ENCODE results near the gene VPS18. TPM values are rescaled to one million over a fixed set of nuclear protein-coding genes. Genes with fewer than 3 reads are reported as not detected.

Gene VPS18
- total and polyA plus RNA-seq, 7 donors = 8.1 to 20.5 (median 15.2) TPM

DNA sequence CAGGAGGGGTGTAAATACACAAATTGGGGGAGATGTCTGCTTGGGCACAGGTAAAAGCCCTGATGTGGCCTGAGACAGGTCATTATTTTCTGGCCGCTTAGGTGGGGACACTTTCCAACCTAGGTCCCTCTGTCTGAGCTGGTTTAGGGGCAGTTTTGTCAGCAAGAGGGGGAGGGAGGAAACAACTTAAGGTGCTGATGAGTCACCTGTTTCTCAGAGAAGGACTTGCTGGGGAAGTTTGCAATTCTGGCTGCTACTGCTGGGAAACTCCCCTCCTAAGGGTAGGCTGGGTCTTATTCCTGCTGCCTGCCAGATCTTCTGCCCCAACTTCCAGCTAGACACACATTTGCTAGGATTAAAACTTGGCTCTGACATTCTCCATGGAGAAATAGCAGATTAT, 15.5 kb upstream of the VPS18 start:
- H3K27ac ChIP-seq = no peak overlapping the region
- WGBS, 3 donors = 82 to 100% (median 94%) methylated on average over 1 of the region's 1 CpG
- intact Hi-C loops (cut with DNase I) = no loop called here
- no peaks in the 10 kb centered on the region for H3K9me3 ChIP-seq
- peaks cover 0 to 5% (median 0%) of the 10 kb centered on the region in 3 donors for H3K27me3 ChIP-seq (ENCODE audit: insufficient read depth in 3 of 3, low read length in 2 of 3)
- ATAC-seq (no peak), DNase-seq (no peak)
- H3K4me1 ChIP-seq = no peaks in the 10 kb centered on the region
- H3K36me3 ChIP-seq (ENCODE audit: insufficient read depth in 1 of 2, low read depth in 1 of 2) = no peaks in the 10 kb centered on the region
- H3K4me3 ChIP-seq = no peak overlapping the region
- TF ChIP-seq, protein P1, sequence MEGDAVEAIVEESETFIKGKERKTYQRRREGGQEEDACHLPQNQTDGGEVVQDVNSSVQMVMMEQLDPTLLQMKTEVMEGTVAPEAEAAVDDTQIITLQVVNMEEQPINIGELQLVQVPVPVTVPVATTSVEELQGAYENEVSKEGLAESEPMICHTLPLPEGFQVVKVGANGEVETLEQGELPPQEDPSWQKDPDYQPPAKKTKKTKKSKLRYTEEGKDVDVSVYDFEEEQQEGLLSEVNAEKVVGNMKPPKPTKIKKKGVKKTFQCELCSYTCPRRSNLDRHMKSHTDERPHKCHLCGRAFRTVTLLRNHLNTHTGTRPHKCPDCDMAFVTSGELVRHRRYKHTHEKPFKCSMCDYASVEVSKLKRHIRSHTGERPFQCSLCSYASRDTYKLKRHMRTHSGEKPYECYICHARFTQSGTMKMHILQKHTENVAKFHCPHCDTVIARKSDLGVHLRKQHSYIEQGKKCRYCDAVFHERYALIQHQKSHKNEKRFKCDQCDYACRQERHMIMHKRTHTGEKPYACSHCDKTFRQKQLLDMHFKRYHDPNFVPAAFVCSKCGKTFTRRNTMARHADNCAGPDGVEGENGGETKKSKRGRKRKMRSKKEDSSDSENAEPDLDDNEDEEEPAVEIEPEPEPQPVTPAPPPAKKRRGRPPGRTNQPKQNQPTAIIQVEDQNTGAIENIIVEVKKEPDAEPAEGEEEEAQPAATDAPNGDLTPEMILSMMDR (IDR thresholded peaks at IDR 0.05) = no peak

DNA sequence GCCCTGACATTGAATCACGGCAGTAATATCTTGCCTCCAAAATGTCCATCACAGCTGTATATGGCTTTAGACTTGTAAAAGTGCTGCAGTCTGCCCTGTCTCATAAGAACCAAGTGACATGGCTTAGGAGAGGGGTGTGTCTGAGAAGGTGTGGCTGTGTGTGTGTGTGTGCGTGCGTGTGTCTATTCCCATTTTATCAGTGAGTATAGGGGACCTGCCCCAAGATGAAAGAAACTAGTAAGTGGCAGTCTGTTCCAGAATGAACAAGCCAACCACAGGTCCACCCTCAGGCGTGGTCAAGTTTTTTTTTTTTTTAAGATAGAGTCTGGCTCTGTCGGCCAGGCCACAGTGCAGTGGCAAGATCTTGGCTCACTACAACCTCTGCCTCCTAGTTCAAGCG, 14.6 kb upstream of the VPS18 start:
- TF ChIP-seq, protein P1 (IDR thresholded peaks at IDR 0.05) = no peak
- DNase-seq (no peak), ATAC-seq (no peak)
- Histone ChIP-seq H3K27ac (no peak overlapping the region), H3K4me1 (no peaks in the 10 kb centered on the region), H3K4me3 (no peak overlapping the region), H3K27me3 (ENCODE audit: insufficient read depth in 3 of 3, low read length in 2 of 3) (no peaks in the 10 kb centered on the region), H3K36me3 (ENCODE audit: insufficient read depth in 1 of 2, low read depth in 1 of 2) (no peaks in the 10 kb centered on the region), H3K9me3 (no peaks in the 10 kb centered on the region)
- intact Hi-C loops (cut with DNase I) = no loop called here
- WGBS, 3 donors = 80 to 85% (median 84%) methylated on average over 6 of the region's 6 CpGs

DNA sequence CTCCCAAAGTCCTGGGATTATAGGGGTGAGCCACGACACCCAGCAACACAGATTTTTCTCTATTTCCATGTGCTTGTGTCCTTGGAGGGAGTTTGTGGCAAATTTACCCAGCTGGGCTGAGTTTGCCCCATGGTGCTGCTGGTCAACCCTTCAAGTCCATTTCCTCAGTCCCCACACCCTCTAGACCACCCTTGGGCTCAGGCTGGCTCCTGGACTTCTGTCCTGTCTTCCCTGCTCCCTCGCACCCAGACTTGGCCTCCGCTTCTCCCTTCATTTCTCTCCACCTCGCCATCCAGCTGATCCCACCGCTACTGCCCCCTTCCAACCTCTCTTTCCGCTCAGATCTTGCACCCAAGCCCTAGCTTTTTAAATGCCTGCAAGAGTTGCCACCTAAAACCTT, 12.9 kb upstream of the VPS18 start:
- Histone ChIP-seq H3K27ac (no peak overlapping the region), H3K9me3 (no peaks in the 10 kb centered on the region), H3K4me1 (no peaks in the 10 kb centered on the region), H3K27me3 (ENCODE audit: insufficient read depth in 3 of 3, low read length in 2 of 3) (no peaks in the 10 kb centered on the region), H3K36me3 (ENCODE audit: insufficient read depth in 1 of 2, low read depth in 1 of 2) (no peaks in the 10 kb centered on the region), H3K4me3 (no peak overlapping the region)
- 94 to 97% (median 96%) methylated on average over 6 of the region's 6 CpGs for WGBS, 3 donors
- intact Hi-C loops (cut with DNase I) = no loop called here
- ATAC-seq (no peak), DNase-seq (no peak)
- TF ChIP-seq, protein P1 (IDR thresholded peaks at IDR 0.05) = no peak

DNA sequence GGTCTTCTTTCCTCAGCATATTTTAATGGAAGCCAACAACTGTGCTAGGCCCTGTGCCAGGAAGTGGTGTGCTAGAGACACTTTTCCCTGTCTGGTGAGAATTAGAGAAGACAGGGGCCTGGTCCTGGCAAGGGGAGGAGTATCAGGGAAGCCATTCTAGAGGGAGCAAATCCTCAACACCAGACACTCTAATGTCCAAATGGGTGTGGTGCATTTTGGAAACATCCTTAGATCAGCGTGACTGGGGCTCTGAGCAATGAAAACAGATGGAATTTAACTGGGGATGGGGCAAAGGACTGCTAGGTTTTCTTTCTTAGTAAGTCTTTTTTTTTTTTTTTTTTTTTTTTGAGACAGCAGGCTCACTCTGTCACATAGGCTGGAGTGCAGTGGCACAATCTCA, 7.7 kb upstream of the VPS18 start:
- DNase-seq = no peak
- ATAC-seq = no peak
- intact Hi-C loops (cut with DNase I) = no loop called here
- WGBS, 3 donors = 37 to 58% (median 50%) methylated on average over 1 of the region's 1 CpG
- TF ChIP-seq, protein P1 (IDR thresholded peaks at IDR 0.05) = no peak
- H3K4me1 ChIP-seq = no peaks in the 10 kb centered on the region
- H3K4me3 ChIP-seq = no peak overlapping the region
- no peak overlapping the region for H3K27ac ChIP-seq
- H3K27me3 ChIP-seq (ENCODE audit: insufficient read depth in 3 of 3, low read length in 2 of 3) = no peaks in the 10 kb centered on the region
- no peaks in the 10 kb centered on the region for H3K9me3 ChIP-seq
- no peaks in the 10 kb centered on the region for H3K36me3 ChIP-seq (ENCODE audit: insufficient read depth in 1 of 2, low read depth in 1 of 2)

DNA sequence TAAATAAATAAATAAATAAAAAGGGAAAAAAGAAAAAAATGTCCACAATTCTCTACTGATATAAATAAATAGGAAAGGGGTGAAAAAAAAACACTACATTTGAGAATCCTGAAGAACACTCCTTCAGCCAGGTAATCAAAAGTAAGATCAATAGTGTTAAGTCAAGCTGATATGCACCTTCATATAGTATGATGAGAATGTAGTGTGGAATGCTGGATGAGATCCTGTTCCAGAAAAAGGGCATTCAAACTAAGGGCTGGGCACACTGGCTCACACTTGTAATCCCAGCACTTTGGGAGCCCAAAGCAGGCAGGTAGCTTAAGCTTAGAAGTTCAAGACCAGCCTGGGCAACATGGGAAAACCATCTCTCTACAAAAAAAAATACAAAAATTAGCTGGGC, 5.1 kb upstream of the VPS18 start:
- Histone ChIP-seq H3K27ac (no peak overlapping the region), H3K27me3 (ENCODE audit: insufficient read depth in 3 of 3, low read length in 2 of 3) (no peaks in the 10 kb centered on the region), H3K4me1 (peaks cover 5% of the 10 kb centered on the region), H3K9me3 (no peaks in the 10 kb centered on the region), H3K36me3 (ENCODE audit: insufficient read depth in 1 of 2, low read depth in 1 of 2) (no peaks in the 10 kb centered on the region), H3K4me3 (no peak overlapping the region)
- ATAC-seq (no peak), DNase-seq (no peak)
- intact Hi-C loops (cut with DNase I) = no loop called here
- TF ChIP-seq, protein P1 (IDR thresholded peaks at IDR 0.05) = no peak

Data from psoas muscle (tissue), 8 donors.